ENCODE data around the gene FBXW4. TPM values are rescaled to one million over a fixed set of nuclear protein-coding genes. Genes with fewer than 3 reads are reported as not detected.
"Not testable (repeated sequence)": the region's sequence is repeated elsewhere in the genome, so short reads cannot be mapped to it uniquely, and the experiment has no call there.

Gene FBXW4
- polyA plus RNA-seq, 10 donors: 35.6 to 52.0 (median 43.7) TPM

DNA sequence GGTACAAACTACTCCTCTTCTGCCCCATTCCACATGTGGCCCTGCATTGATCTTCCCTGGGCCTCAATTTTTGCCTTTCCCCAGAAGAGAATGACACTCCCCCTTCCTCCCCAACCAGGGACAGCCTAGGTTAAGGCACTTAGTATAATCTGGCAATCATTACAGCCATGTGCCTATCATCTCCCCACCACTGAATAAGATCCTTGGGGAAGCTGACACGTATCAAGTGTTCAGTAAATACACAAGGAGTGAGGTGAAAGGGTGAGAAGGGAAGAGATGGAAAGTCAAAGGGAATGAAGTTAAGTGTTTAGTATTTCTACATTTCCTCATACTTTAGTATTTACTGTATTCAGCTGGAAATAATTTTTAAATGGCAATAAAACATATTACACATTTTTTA, 31.9 kb downstream of the FBXW4 start:
- DNase-seq: no peak

DNA sequence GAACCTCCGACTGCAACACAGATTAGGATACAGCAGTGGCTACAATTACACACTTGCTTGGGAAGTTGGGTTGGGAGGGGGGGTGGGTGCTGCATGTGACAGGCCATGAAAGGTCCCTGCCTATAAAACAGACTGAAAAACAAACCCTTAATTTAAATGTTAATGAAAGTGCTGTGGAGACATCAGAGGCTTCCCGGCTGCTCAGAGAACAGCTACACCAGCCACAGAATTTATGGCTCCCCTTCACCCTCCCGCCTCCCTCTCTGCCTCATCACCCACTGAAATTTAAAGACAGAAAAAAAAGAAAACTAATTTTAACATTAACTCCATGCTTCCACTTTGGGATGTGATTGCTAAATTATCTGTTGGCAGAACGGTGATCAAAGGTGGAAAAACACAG, 34.7 kb downstream of the FBXW4 start:
- DNase-seq: no peak

DNA sequence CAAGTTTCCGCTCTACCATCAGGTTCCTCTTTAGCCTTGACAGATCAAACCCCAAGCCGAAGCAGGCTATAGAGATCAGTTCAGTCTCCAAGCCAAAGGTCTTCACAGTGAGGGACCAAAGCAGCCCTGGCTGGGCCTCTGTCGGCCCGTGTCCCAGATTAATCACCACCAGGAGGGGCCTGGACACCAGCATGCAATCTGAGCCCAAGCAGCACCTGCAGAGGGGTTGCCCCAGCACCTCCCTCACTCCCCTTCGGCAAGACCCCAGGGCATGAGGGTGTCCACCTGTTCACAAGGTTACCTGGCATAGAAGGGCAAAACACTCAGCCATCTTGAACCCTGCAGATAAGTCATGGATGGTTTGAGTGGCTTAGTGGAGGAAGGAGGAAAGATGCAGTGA, 36.0 kb downstream of the FBXW4 start:
- no peak for DNase-seq

DNA sequence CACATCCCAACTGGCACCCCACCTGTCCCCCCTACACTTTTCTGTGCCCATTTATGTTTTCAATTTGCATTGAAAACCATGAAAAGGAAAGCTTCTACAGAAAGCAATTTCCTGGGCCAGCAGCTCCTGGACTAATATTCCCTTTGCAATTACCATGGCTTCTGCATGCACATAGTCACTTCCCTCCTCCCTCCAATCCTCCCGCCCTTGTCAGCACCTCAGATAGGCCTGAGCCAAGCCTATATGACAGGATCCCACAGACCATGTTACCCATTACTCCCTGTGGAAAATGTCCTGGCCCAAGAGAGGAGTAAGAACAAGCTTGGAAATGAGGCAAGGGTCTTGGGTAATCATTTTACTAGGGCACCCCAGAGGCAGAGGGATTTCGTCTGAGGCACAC, 38.1 kb downstream of the FBXW4 start:
- DNase-seq: no peak

DNA sequence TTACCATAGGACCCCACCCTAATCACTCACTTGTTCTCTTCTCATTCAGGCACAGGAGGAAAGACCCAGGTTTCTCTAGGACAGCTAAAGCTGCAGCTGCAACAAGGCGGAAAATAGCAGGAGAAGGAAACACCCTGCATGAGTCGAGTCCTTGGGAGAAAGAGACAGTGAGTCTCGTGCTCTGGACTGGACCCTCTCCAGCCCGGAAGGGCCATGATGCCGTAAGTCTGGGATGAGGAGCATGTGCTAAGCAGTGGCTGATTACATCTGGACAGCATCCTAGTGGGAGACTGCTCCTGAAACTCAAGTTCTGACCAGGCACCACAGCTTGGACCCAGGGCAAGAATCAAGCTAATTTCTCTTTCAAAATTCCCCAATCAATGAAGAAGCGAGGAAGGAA, 39.4 kb downstream of the FBXW4 start:
- DNase-seq: peak in 1 of 3 donors; percentile 6

DNA sequence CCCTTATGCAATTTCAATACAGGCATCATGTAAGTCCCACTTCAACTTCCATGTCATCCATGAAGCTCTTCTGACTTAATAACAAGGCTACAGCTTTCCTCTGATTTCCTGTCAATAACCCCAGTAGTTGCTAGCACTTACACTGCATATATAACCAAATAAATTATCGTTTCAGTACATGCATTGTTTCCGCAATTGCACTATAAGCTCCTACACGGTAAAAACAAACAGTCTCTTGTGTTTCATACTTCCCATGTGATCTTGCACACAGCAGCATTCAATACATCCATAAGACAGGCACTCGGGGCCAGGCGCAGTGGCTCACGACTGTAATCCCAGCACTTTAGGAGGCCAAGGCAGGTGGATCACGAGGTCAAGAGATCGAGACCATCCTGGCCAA, 41.4 kb downstream of the FBXW4 start:
- DNase-seq: no peak

DNA sequence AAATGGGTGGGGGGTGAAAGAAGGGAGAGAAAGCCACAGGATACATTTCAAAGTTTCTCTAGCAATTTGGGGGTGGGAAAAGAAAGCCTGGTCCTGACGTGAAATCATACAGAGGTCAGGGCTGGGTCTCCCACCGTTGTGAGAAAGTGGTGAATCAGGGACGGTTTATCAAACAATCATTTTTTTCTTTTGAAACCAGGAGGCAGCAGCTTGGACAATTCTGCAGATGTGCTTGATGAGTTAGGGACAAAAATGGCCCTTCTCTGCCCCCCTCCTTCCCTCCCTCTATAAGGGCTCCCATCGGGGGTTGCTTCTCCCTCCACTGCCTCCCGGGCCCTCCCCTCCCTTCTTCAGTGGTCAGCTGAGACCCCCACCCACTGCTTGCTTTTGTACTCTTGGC, 43.6 kb downstream of the FBXW4 start:
- DNase-seq: no peak

DNA sequence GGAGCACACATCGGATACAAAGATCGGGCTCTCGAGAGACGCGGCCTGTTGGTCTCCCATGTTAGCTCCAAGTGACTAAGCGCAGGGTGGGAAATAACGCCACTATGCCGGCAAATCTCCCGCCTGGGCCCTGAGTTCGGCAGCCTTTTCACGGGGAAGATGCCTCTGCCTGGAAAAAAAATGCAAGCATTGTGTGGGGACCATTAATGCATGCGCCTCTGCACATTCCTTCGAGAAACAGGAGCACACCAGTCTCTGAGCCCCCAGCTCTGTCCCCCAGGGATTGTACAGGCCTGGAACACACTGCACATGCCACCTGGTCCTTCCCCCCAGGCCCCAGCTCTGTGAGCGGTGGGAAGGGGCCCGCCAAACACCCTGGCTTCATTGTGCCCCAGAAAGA, 44.1 kb downstream of the FBXW4 start:
- DNase-seq: no peak

DNA sequence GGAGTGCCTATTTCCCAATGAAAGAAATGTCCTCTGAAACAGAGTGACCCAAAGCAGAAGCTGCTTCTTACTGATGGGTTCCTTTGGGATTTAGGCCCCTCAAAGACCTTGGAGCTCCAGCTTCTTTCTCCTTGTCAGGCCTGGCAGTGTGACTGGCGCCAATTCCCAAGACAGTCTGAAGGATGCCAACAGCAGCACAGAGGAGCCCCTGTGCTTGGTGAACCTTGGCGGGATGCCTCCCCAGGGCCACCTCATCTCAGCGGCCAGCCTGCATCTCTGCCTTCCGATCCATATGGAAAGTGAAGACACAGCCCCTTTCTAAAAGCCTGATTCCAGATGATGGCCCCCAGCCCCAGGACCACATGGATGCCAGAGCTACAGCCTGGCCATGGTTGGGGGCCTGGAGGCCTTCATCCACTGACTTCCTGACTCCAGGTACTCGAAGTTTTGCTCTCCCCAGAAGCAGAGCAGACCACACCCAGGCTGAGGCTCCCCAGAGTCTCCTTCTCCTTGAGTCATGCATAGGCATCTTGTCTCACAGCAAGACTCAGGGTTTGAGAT, 45.4 kb downstream of the FBXW4 start:
- no peak for DNase-seq

DNA sequence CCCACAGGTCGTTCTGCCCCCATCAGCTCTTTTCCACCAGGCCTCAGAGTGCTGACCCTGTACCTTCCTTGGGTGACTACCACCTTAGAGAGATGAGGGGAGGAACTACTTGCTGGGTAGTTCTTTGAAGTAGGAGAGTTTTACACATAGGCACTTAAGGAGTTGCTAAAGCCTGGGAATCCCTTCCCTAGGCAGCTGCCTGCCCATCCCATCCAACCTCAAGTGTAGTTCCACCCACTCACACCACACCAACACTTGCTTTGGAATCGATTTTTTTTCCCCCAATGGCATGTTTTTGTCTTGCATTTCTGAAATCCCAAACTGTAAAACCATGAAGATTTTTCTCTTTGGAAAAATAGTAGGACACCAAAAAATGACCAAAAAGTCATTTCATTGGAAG, 47.7 kb downstream of the FBXW4 start:
- DNase-seq: no peak

DNA sequence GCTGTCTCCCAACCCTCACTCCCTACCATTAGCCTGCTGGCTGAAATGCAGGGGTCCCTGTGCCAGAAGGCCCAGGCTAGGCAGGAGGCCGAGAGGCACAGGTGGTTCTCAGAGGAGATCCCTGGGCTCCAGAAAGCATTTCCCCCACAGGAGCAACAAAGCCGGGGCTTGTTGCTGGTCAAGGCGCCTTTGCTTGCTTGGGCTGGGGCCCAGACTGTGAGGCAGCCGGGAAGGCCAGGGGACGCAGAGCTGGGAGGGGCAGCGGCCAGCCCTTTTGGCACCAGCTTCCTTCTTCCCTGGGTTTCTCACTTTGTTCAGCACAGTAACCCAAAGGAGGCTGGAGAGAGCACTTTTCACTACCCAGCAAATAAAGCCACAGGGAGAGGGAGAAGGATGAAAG, 48.6 kb downstream of the FBXW4 start:
- peak in 2 of 3 donors; percentile 31 to 33 for DNase-seq

DNA sequence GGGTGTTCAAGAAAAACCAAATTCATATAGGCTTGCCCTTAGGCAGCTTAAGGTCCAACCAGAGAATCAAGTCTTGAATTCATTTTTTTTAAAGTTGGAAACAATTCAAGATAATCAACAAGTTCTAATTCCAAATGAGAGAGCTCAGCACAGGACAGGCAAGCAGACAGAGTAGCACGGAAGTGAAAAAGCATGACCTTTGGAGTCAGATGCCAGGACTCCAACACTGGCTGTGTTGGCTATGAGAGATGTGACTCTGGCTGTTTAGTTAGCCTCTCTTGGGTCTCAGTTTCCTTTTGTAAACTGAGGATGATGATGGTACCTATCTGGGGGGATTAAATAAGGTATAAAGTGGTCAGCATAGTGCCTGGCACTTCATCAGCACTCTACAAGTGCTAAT, 49.3 kb downstream of the FBXW4 start:
- DNase-seq: no peak

DNA sequence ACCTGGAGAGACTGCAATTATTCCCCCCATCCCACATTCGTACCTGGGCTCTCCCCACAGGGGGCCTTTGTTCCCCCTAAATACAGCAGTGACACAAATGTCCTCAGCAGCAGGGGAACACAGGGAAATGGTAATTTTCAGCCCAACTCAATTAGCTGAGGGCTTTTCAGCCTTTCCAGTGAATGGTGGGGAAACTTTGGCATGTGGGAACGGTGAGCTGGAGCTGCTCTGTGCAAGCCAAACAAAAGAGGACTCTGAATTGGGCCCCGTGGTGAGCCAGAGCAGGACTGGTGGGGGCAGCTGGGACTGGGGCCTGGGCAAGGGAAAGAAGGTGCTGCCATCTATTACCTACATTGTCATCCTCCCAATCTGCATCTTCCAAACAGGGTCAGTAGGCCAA, 51.0 kb downstream of the FBXW4 start:
- no peak for DNase-seq

DNA sequence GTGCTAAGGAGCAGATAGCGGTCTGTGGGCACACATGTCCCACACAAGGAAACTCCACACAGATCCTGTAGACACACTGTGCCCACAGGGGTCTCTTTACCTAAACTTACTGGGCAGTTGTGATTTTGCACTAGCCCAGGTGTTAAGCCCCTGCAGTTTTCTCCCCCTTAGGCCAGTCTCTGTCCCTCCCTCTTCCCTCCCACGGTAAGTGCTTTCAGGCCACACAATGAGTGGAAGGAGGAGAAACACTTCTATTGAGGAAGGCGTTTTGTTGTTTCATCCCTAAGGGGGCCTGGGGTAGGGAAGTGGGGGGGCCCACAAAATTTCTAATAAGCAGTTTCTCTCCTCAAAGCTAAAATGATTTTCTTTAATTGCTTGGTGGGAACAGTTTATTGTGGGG, 51.4 kb downstream of the FBXW4 start:
- no peak for DNase-seq

DNA sequence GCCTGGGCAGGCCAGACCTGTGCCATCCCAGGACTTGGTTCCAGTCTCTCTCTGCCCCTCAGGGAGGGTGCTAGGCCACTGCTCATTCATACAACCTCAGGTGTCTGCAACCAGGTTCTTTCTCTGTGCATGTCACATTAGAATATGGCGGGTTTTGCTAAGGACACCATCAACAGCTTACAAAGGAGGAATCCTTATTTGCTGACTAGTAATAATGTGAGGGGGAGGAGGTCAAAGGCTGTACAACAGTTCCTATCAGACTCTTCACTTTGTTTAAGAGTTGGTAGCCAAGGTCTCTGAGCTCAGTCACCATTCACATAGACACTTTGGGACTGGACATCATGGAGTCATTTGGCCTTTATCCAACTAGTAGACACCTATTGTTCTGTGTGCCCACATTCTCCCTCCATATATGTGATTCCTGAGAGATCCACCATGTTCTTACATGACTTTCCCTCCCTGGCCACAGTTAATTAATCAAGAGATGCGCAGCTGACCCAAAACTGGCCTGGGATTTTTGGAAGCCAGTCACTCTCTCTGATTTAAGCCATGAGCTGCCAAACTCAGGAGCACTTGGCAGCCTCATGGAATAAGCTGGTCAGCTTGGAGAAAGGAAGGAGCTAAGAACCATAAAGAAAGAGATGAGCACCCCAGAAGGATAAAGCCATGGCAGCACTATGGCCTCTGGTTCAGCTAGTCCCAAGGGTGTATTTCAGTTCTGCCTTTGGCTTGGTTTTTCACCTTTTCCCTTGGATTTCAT, 55.6 kb downstream of the FBXW4 start:
- DNase-seq: no peak

DNA sequence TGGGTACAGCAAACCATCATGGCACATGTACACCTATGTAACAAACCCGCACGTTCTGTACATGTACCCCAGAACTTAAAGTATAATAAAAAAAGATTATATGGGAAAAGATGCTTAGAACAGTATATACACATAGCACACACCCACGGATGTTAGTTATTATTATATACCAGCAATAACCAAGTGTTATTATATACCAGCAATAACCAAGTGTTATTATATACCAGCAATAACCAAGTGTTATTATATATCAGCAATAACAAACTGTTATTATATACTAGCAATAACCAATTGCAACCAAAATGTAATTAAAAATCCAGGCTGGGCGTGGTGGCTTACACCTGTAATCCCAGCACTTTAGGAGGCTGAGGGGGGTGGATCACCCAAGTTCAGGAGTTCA, 61.5 kb downstream of the FBXW4 start:
- not testable (repeated sequence) for DNase-seq

DNA sequence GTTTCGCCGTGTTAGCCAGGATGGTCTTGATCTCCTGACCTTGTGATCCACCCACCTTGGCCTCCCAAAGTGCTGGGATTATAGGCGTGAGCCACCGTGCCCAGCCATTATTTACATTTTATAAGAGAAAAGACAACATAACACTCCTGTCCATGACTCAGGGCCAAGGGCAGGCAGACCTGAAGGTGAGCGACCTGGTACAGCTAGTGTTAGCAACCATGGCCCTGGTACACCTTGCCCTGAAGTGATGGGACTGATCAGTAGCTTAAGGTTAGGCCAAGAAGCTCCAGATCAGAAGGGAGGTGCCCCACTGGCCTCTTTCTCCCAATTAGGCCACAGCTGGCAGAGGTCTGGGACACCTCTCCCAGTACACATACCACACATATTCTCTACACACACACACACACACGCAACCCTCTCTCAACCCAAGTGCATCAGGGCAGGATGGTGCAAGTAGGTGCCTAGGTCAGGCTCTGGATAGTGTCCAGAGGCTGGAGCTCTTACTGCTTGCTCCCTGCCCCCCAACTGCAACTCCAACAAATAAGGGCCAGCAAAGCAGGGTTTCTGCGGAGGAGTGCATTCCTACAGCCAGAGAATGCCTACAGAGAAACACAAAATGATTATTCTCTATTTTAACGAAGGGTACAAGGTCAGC, 63.0 kb downstream of the FBXW4 start:
- no peak for DNase-seq

DNA sequence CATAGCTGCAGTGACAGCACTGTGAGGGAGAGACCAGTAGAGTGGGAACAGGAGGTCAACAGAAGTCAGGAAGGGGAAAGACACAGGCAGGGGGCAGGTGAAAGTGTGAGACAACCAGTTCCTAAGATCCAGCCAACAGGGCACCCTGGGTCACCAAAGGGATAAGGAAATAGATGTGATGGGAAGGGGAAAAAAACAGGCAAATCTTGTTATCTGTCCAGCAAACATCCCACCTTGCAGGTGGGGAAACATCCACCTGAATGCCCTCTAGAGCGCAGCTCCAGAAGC, 64.4 kb downstream of the FBXW4 start:
- no peak for DNase-seq

DNA sequence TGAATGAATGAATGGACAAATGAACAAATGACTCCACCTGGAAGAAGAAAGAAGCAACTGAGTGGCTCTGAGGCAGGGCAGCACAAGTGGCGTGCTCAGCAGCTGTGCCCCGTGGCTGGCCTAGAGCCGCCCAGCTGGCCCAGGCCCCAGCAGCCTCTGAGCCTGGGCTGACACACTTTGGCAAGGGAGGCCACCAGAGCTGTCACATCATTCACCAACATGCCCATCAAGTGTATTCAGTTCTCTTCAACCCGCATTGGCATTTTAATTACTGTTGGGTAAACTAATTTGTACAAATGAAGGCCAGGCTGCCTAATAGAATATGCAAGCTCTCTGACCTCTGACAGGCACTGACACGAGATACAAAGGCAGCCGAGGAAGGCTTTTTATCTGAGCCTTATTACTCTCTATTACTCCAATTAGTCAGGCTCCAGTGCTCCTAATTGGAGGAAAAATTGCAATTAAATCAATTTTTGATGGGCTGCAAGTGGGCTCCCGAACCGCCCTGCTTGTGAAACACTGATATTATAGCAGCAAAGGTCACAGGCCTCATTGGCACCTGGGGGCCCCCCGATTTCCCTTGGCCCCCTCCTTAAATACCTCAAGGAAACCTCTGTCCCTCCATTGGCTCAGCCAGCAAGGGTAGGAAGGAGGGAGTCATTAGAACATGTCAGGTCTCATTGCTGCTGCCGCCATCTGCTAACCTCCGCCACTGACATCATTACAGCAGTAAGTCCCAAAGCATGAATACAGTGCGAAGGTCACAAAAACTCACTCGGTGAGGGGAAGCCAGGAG, 64.9 kb downstream of the FBXW4 start:
- peak in 2 of 3 donors; percentile 15 to 21 for DNase-seq

DNA sequence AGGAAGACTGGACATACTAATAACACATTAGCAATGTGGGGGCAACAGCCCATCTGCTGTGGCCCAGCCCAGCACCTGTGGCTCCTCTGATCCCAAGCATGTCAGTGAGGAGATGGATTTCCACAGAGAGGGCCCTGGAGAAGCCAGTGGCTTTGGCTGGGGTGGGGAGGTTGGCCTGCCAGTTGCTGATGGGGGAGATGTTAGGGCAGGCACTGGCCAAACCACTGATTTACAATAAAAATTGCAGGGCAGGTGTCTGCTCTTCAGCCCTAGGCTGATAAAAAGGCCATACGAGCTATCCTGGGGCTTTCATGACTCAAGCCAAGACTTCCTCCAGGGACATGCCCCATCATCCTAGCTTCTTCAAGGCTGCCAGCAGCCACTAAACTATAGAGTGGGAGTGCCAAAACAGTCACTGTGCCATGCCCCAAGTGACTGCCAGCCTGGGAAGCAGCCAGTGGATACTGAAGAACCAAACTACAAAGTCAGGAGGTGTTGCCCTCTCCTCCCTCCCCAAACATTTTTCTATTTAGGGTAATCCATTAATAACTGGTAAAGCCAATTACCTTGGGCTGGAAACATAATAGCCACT, 69.1 kb downstream of the FBXW4 start:
- no peak for DNase-seq

DNA sequence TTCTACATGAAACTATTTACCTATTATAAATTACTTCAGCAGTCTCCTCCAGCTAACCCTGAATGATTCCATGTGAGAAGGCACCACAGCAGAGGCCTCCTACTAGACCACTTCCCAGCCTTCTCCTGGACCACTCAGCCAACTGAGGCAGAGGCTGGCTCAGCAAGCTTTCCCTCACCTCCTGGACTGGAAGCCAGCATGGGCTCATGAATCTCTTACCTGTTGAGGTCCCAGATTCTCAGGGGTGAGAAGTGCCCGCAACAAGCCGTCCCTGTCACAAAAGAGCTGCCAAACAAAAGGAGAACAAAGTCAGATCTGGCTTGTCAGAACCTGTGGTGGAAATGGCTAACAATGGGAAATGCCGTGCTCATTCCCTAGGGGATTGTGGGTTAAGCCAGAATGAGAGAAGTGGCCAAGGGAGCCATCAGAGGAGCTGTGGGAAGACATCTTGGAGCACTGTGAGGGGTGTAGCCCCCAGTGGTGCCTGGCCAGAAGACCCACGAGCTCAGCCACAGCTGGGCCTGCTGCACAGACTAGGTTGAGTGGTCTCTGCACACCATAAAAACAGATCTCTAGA, 70.4 kb downstream of the FBXW4 start:
- DNase-seq: no peak

DNA sequence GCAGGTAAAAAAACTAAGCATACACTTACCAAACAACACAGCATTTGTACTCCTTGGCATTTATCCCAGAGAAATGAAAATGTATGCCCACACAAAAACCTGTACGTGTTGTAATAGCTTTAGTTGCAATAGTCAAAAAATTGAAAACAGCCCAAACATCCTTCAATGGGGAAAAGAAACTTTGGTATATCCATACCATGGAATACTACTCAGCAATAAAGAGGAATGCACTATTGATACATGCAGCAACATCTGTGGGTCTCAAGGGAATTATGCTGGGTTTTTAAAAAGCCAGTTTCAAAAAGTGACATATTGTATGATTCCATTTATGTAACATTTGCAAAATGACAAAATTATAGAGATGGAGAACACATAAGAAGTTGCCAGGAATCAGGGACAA, 71.4 kb downstream of the FBXW4 start:
- no peak for DNase-seq

Data from muscle of back (tissue), 11 donors.